ENCODE measurements around the gene SUMO4.

SUMO4 gene

GRCh38 chr6:149389509-149390297 lies 10.4 kb upstream of the SUMO4 start:
- no peak for DNase-seq (ENCODE audit: low spot score)

GRCh38 chr6:149392093-149392492 lies 8.0 kb upstream of the SUMO4 start:
- DNase-seq (ENCODE audit: low spot score), result no peak

GRCh38 chr6:149392535-149392934 lies 7.5 kb upstream of the SUMO4 start:
- no peak for DNase-seq (ENCODE audit: low spot score)

DNA sequence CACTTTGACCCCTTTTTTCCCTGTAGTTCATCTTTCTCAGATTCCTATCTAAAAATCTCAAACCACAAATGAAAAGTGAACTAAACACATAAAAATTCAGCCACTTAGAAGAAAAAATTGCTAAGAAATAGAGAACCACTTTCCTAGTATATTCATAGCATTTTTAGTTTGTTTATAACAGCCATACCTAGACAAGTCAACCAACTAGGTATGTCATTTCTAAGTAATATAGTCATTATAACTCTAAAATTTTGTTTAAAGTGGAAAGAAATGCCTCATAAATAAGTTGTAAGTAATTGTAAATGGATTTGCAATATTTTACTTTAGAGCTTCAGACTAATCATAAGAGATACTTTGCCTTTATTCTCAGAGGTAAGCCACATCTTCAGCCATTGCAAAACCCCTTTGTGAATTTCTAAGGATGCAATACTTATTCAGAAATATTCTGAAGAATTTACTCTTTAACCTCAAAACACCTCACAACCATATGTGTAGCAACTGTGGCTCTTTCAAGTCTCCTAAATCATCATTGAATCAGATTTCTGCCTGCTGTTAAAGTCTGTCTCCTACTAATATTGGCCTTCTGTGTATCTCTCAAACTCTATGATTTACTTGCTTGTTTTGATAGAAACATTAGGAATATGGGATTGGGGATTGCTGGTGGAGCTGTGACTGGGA lies 6.9 kb upstream of the SUMO4 start:
- DNase-seq (ENCODE audit: low spot score), result no peak

DNA sequence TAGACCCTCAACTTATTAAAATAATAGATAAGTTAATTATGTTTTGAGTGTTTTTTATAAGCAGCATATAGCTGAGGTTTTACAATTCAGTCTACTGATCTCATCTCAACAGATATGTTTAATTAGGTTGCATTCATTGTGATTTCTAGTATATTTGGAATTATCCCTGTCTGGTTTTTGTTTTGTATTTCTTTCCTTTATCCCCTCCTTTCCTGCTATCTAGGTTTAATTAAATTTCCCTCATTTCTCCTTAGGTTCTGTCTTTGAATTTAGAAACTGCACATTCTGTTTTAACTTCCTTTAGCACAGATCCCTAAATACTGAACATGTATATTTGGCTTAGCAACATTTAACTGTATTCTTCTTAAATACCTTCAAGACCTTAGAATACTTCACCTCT lies 4.9 kb upstream of the SUMO4 start:
- DNase-seq (ENCODE audit: low spot score), result no peak

DNA sequence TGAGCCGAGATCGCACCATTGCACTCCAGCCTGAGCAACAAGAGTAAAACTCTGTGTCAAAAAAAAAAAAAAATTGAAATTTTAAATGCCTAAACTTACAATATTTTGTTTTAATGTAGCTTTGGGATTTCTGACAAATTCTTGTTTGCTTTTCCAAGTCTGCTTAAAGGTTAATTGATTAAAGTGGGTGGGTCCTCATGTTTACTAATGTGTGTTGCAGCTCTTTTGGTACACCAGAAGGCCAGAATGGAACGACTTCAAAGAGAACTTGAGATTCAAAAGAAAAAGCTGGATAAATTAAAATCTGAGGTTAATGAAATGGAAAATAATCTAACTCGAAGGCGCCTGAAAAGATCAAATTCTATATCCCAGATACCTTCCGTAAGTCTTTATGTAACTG lies 2.7 kb upstream of the SUMO4 start:
- no peak for DNase-seq (ENCODE audit: low spot score)

GRCh38 chr6:149403534-149403933 lies 3.5 kb downstream of the SUMO4 start:
- DNase-seq (ENCODE audit: low spot score), result no peak

DNA sequence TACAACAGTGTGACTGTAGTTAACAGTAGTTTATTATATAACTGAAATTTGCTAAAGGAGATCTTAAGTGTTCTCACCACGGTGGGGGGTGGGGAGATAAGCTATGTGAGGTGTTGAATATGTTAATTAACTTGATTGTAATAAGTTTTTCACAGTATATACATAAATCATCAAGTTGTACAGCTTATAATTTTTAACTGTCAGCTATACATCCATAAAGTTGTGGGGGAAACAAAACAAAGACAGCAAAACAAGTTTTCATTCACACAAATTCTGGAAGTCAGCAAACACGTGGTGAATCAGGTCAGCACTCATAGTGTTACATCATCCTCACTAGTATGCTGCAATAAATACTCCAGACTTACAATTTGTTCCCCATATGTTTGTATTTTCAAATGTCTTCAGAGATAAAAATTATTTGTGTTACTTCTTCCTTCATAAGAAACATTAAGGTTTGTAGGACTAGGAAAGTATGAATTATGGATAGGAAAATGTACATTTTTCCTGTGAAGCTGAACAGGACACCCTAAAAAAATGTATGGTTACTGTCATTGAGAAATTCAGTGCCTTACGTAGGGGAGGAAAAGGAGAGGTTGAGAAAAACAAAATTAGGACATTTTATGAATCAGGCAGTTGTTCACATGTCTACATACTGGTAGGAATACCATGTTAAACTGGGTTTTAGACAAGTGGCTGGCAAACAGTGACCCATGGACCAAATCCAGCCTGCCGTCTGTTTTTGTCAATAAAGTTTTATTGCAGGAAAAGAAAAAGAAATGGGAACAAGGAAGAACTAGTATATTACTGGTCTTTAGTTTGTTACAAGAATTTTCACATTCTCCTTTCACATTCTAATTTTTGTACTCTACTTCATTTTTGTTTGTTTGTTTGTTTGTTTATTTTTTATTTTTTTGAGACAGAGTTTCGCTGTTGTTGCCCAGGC lies 6.0 kb downstream of the SUMO4 start:
- DNase-seq (ENCODE audit: low spot score), result no peak

- DNase-seq (ENCODE audit: low spot score), result no peak
Observed at GRCh38 chr6:149409617-149410016, 9.6 kb downstream of the SUMO4 start.

- no peak for DNase-seq (ENCODE audit: low spot score)
Observed at GRCh38 chr6:149410557-149410956, 10.5 kb downstream of the SUMO4 start.

GRCh38 chr6:149414009-149414408 lies 13.9 kb downstream of the SUMO4 start:
- DNase-seq (ENCODE audit: low spot score), result no peak

- no peak for DNase-seq (ENCODE audit: low spot score)
Observed at GRCh38 chr6:149414821-149415220, 14.8 kb downstream of the SUMO4 start.

- DNase-seq (ENCODE audit: low spot score), result no peak
Observed at GRCh38 chr6:149419696-149420404, 19.8 kb downstream of the SUMO4 start.

GRCh38 chr6:149421132-149421531 lies 21.1 kb downstream of the SUMO4 start:
- DNase-seq (ENCODE audit: low spot score), result no peak

GRCh38 chr6:149422581-149422980 lies 22.5 kb downstream of the SUMO4 start:
- no peak for DNase-seq (ENCODE audit: low spot score)

- no peak for DNase-seq (ENCODE audit: low spot score)
Observed at GRCh38 chr6:149423964-149424440, 23.9 kb downstream of the SUMO4 start.

GRCh38 chr6:149425224-149425623 lies 25.2 kb downstream of the SUMO4 start:
- no peak for DNase-seq (ENCODE audit: low spot score)

DNA sequence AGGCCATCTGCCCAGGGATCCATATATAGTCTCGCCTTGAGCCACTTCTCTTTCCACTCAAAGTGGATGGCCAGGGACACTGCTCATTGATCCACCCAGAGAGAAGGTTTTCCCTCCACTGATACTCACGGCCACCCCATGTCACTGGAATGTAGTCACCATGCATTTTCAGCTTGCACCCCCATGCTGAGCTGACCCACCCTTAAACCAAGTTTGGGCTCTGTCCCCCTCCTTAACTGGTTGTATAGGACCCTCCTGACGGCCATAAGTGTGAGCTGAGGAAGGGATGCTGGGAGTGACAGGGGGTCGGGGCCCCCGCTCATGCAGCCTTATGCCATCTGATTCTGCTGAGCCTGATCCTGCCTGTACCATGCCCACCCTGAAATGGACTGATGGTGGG lies 25.7 kb downstream of the SUMO4 start:
- DNase-seq (ENCODE audit: low spot score), result no peak

- DNase-seq (ENCODE audit: low spot score), result no peak
Observed at GRCh38 chr6:149428606-149429005, 28.5 kb downstream of the SUMO4 start.

- no peak for DNase-seq (ENCODE audit: low spot score)
Observed at GRCh38 chr6:149429427-149430360, 29.6 kb downstream of the SUMO4 start.

Measured in globus pallidus (tissue), 1 donor.